GM13976 (cell line): Measurements from ENCODE around the gene CD1C.
"Not testable (repeated sequence)": the region's sequence is repeated elsewhere in the genome, so short reads cannot be mapped to it uniquely, and the experiment has no call there.

Experiments
- DNase-seq: peaks from one replicate; pipeline ENCODE4 v3.0.0; 2012; ENCODE audit warnings: low spot score
- CTCF ChIP-seq: IDR thresholded peaks from 2 replicates; pipeline ENCODE4 v1.5.1; 2012; ENCODE audit warnings: borderline replicate concordance, mild to moderate bottlenecking; ENCODE audit not compliant: insufficient read depth; ENCODE audit errors: extremely low read depth, missing control alignments, control extremely low read depth
- in situ Hi-C: fragments of 300-500 bp; cut with MboI; formaldehyde crosslinking; loops from one replicate; pipeline ENCODE4 v1.12.0; 2022; ENCODE audit warnings: low sequenced_read_pairs, mixed read lengths, inconsistent platforms; ENCODE audit not compliant: unreplicated experiment

Gene CD1C

GRCh38 chr1:158330391-158331105 lies 40.8 kb downstream of the CD1C start:
- no peak for TF ChIP-seq CTCF
- DNase-seq: no peak
- in situ Hi-C loops: no loop called here

- no peak for TF ChIP-seq CTCF
Observed at GRCh38 chr1:158331106-158331425, 41.3 kb downstream of the CD1C start.

GRCh38 chr1:158331481-158332150 lies 41.9 kb downstream of the CD1C start, which contains the start of gene CD1B:
TSS of gene CD1B (minus strand) at chr1:158331531. CDS start at chr1:158331423, 108 bp downstream.
- DNase-seq: no peak
- TF ChIP-seq CTCF: no peak
- in situ Hi-C loops: no loop called here

More at GRCh38 chr1:158331106-158331425, 41.3 kb downstream of the CD1C start:
- DNase-seq: no peak
- in situ Hi-C loops: no loop called here

- in situ Hi-C loops: no loop called here
- TF ChIP-seq CTCF: no peak
- no peak for DNase-seq
Observed at GRCh38 chr1:158333405-158334155, 43.9 kb downstream of the CD1C start.

GRCh38 chr1:158334526-158335212 lies 44.9 kb downstream of the CD1C start:
- in situ Hi-C loops: no loop called here
- DNase-seq: no peak
- no peak for TF ChIP-seq CTCF

GRCh38 chr1:158335213-158335532 lies 45.5 kb downstream of the CD1C start:
- no peak for DNase-seq
- in situ Hi-C loops: no loop called here
- no peak for TF ChIP-seq CTCF

GRCh38 chr1:158336413-158336812 lies 46.7 kb downstream of the CD1C start:
- in situ Hi-C loops, DNase-seq: not testable (repeated sequence)
